GM19238 (cell line): Measurements from ENCODE around the gene STK32B.
"Not testable (repeated sequence)": the region's sequence is repeated elsewhere in the genome, so short reads cannot be mapped to it uniquely, and the experiment has no call there.

ENCODE experiments used
- DNase-seq: peaks from one replicate; pipeline ENCODE4 v3.0.0; 2011; ENCODE audit warnings: low spot score; ENCODE audit not compliant: insufficient read length

Gene STK32B

DNA sequence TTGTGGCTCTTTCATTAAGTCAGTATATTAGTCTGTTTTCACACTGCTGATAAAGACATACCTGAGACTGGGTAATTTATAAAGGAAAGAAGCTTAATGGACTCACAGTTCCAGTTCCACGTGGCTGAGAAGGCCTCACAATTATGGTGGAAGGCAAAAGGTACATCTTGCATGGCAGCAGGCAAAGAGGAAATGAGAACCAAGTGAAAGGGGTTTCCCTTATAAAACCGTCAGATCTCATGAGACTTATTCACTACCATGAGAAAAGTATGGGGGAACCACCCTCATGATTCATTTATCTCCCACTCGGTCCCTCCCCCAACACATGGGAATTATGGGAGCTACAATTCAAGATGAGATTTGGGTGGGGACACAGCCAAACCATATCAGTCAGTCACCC is 15.7 kb downstream of the STK32B start:
- not testable (repeated sequence) for DNase-seq

DNA sequence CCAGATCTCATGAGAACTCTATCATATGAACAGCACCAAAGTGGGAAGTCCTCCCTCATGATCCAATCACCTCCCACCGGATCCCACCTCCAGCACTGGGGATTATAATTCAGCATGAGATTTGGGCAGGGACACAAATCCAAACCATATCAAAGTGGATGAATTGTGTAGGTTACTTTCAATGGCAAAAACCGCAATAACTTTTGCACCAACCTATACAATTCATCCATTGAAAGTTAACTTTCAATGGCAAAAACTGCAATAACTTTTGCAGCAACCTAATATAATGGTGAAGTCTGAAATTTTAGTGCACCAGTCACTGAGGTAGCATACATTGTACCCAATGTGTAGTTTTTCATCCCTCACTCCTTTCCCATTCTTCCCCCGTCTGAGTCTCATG is 16.6 kb downstream of the STK32B start:
- no peak for DNase-seq

DNA sequence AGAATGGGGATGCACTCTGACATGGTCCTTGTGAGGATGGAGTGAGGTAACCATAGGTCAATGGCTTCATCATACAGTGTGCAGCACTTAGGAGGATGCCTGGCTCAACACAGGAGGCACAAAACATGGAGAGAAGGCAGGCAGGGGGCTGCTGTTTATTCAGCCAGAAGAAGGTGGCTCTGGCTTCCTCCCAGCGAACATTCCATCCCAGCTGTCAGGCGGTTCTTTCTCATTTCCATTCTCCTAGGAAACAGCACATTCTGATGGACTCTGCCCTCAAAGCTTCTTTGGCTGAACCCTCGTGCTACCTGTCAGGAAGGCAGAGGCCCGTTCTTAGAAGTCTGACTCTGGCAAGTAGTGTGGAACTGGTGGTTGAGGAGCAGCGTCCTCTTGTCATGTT is 18.6 kb downstream of the STK32B start:
- no peak for DNase-seq

- no peak for DNase-seq
Observed at GRCh38 chr4:5072948-5073347, 21.7 kb downstream of the STK32B start.

DNA sequence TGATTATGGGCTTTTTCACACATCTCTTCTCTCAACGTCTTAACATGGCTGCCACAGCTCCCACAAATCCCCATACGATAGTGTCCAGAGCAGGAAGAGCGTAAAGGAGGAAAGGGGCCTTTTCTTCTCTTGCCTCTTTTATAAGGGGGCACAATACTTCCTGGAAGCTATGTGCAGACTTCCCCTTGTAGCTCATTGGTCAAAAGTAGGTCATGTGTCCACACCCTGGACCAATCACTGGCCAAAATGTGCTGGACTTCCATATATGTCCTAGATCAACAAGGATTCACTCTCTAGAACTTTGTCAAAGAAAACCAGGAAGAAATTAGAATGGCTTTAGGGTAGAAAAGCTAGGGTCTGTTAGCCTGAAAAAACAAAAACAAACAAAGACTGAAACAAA is 26.7 kb downstream of the STK32B start:
- DNase-seq, result no peak

GRCh38 chr4:5079581-5079980 is 28.3 kb downstream of the STK32B start:
- no peak for DNase-seq

- no peak for DNase-seq
Observed at GRCh38 chr4:5081441-5081999, 30.2 kb downstream of the STK32B start.

GRCh38 chr4:5082376-5082775 is 31.1 kb downstream of the STK32B start:
- no peak for DNase-seq

- DNase-seq, result no peak
Observed at GRCh38 chr4:5084911-5085475, 33.7 kb downstream of the STK32B start.

GRCh38 chr4:5086535-5086934 is 35.3 kb downstream of the STK32B start:
- no peak for DNase-seq

DNA sequence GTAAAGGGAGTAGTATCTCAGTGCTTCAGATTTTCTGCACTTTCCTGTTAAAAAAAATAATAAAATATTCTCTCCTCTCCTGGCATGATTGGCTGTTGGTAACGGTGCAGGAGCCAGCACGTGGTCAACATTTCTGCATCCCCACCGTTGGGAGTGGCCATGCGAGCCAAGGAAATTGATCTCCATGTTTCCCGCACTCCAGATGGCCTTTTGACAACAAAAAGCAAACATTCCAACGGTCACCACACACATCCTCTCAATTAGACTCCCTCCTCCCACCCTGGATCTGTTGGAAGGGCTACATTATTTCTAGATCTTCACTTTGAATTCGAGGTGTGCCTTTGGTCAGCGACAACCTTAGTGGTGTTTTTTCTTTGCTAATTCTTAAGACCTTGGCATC is 45.0 kb downstream of the STK32B start:
- no peak for DNase-seq

DNA sequence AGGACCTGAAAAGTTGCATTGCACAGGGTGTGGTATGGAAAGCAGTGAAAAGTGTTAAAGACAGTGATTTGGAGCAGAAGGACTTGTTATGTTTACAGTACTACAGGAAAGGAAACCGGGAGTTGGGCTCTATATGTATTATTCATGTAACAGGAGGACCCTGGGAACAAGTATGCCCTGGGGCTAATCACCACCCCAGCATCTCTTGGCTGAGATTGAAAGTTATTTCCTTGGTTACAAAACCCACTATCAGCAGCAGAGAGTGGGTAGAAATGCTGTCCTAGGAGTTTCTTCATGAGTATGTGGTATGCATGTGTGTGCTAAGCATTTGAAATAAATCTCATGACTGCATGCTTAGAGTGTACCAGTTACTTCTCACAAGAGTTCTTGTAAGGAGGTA is 46.9 kb downstream of the STK32B start:
- no peak for DNase-seq

GRCh38 chr4:5100336-5100735 is 49.1 kb downstream of the STK32B start:
- no peak for DNase-seq

DNA sequence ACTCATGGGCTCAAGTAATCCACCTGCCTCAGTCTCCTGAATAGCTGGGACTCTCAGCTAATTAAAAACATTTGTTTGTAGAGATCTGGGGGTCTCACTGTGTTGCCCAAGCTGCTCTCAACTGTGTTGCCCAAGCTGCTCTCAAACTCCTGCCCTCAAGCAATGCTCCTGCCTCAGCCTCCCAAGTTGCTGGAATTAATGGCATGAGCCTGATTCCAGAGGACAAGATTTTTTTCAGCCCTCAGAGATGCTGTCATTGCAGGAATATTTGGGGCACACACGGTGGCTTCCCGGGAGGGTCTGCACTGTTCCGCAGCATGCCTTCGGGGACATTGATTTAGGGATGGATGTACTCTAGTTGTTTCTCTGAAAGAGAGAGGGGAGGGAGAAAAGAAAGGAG is 49.7 kb downstream of the STK32B start:
- DNase-seq, result no peak

DNA sequence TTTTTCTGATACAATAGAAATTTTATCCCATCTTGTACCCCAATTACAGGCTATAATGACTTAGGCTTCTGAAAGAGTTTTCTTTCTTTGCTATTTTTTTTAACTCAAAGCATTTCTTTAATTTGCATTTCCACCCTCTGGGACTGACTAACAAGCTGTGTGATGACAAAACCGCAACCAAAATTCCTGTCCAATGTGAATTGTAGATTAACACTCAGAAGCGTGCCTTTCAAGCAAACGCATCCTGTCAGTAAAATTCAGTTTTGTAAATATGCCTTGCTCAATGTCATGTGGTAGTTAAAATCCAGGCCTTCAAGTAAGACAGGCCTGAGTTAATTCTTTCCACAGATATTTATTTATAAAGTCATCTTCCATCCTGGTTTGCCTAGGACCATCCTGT is 50.3 kb downstream of the STK32B start:
- no peak for DNase-seq

DNA sequence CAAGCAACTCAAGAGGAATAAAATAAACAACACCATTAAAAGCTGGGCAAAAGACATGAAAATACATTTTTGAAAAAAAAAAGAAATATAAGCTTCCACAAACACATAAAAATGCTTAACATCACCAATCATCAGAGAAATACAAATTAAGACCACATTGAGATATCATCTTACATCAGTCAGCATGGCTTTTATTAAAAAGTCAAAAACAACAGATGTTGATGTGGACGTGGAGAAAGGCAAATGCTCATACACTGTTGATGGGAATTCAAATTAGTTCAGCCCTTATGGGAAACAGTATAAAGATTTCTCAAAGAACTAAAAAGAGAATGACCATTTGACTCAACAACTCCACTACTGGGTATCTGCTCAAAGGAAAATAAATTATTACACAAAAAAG is 59.6 kb downstream of the STK32B start:
- no peak for DNase-seq

DNA sequence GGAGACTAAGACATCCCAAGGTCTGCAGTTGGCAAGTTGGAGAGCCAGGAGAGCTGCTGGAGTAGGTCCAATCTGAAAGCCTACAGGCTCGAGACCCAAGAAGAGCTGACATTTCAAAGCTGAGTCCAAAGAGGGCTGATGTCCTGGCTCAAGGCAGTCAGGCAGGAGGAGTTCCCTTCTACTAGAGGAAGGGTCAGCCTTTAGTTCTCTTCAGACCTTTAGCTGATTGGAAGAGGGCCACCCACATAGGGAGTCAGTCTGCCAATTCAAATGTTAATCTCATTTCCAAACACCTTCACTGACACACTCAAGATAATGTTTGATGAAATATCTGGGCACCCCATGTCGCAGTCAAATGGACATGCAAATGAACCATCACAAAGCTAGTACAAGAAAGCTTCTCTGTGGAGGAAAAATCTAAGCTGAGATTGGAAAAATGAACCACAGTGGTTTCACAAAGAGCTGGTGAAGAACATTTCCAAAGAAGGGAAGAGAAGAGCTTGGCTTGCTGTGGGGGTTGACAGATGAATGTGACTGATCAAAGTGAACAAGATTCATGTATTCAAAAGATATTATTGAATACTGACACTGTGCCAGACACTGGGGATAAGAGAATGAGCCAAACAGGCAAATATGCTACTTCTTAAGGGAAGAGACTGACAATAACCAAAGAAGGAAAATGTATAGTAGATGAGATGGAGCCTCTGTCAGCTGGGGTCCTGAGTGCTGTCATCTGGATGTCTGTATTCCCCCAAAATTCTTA is 61.2 kb downstream of the STK32B start:
- DNase-seq, result no peak

- no peak for DNase-seq
Observed at GRCh38 chr4:5114950-5115349, 63.7 kb downstream of the STK32B start.

GRCh38 chr4:5118091-5118786 is 67.0 kb downstream of the STK32B start:
- no peak for DNase-seq

- DNase-seq, result no peak
Observed at GRCh38 chr4:5118994-5119835, 67.9 kb downstream of the STK32B start.

- no peak for DNase-seq
Observed at GRCh38 chr4:5120067-5120466, 68.8 kb downstream of the STK32B start.

GRCh38 chr4:5120468-5120867 is 69.2 kb downstream of the STK32B start:
- DNase-seq, result no peak
